H1 (cell line): Measurements from ENCODE around the gene ADGRB3. TPM values are rescaled to one million over a fixed set of nuclear protein-coding genes. Genes with fewer than 3 reads are reported as not detected.

ENCODE experiments used
- CTCF ChIA-PET: fragments of 300-600 bp; sonication (Branson Sonifier 250); formaldehyde crosslinking; loops from one replicate; lab custom pipeline; 2021; ENCODE audit not compliant: partially characterized antibody; lab: Charles Lee
- POLR2A ChIA-PET: fragments of 300-600 bp; sonication (Branson Sonifier 250); formaldehyde crosslinking; loops from one replicate; lab custom pipeline; 2021; ENCODE audit warnings: inconsistent platforms; ENCODE audit not compliant: partially characterized antibody; lab: Charles Lee
- DNase-seq, 2 experiments: peaks; one replicate each; pipeline versions ENCODE4 v3.0.0 to v3.0.0-alpha.2; 2010 to 2022; ENCODE audit warnings: low spot score in 2 of 2, low read depth in 1 of 2, mixed read lengths in 1 of 2
- FAIRE-seq: peaks from 2 replicates; lab custom pipeline; 2011; peaks lifted over from hg19 to GRCh38; lab: Jason Lieb, UNC
- H2AFZ ChIP-seq: 2 replicates; pipeline ENCODE4 v1.8.1; 2012; ENCODE audit warnings: low read length, inconsistent platforms
- H2AK5ac ChIP-seq: 2 replicates; pipeline ENCODE4 v1.6.1; 2013; ENCODE audit warnings: low read depth, low read length
- H2BK120ac ChIP-seq: replicated peaks from 2 replicates; pipeline ENCODE3; 2013; ENCODE audit warnings: low read depth, low read length, inconsistent platforms
- H2BK12ac ChIP-seq: 2 replicates; pipeline ENCODE4 v1.6.1; 2013; ENCODE audit warnings: low read depth, low read length
- H2BK15ac ChIP-seq: 2 replicates; pipeline ENCODE4 v1.6.1; 2013; ENCODE audit warnings: low read length
- H2BK20ac ChIP-seq: 2 replicates; pipeline ENCODE4 v1.6.1; 2013; ENCODE audit warnings: low read length
- H2BK5ac ChIP-seq: 2 replicates; pipeline ENCODE4 v1.6.1; 2013; ENCODE audit warnings: low read depth, low read length
- H3K14ac ChIP-seq: 2 replicates; pipeline ENCODE4 v1.6.1; 2013; ENCODE audit warnings: inconsistent platforms; ENCODE audit not compliant: insufficient read length
- H3K18ac ChIP-seq: 2 replicates; pipeline ENCODE4 v1.6.1; 2013; ENCODE audit warnings: low read length; ENCODE audit errors: extremely low read depth
- H3K23ac ChIP-seq: 2 replicates; pipeline ENCODE4 v1.6.1; 2013; ENCODE audit warnings: inconsistent platforms; ENCODE audit not compliant: insufficient read length
- H3K23me2 ChIP-seq: 2 replicates; pipeline ENCODE4 v1.6.1; 2013; ENCODE audit warnings: low read depth, low read length
- H3K27ac ChIP-seq: 2 replicates; pipeline ENCODE4 v1.6.1; 2011; ENCODE audit warnings: low read depth, low read length, inconsistent platforms
- H3K27me3 ChIP-seq, 4 experiments: replicated peaks in 1 of 4; 1 replicate in 1 of 4; 2 replicates in 3 of 4; pipeline versions ENCODE4 v1.6.1 to v1.8.1; 2011 to 2013; ENCODE audit warnings: low read length in 3 of 4, mild to moderate bottlenecking in 3 of 4, inconsistent platforms in 2 of 4, mixed read lengths in 2 of 4, moderate library complexity in 1 of 4; ENCODE audit not compliant: control insufficient read depth in 3 of 4, insufficient read depth in 3 of 4; ENCODE audit errors: extremely low read depth in 1 of 4
- H3K36me3 ChIP-seq, 4 experiments: 2 replicates each; pipeline versions ENCODE4 v1.6.1 to v1.8.1; 2011 to 2013; ENCODE audit warnings: mild to moderate bottlenecking in 4 of 4, low read length in 3 of 4, moderate library complexity in 2 of 4, control low read depth in 1 of 4, inconsistent platforms in 1 of 4; ENCODE audit not compliant: insufficient read depth in 4 of 4, control insufficient read depth in 2 of 4
- H3K4ac ChIP-seq: replicated peaks from 2 replicates; pipeline ENCODE3; 2013; ENCODE audit warnings: low read length, low read depth, mixed read lengths, inconsistent platforms; ENCODE audit not compliant: insufficient read length
- H3K4me1 ChIP-seq, 4 experiments: replicated peaks in 1 of 4; 1 replicate in 1 of 4; 2 replicates in 3 of 4; pipeline versions ENCODE4 v1.6.1 to v1.8.1; 2011 to 2013; ENCODE audit warnings: low read length in 3 of 4, inconsistent platforms in 2 of 4, mixed read lengths in 1 of 4; ENCODE audit not compliant: insufficient read depth in 4 of 4, control insufficient read depth in 3 of 4
- H3K4me2 ChIP-seq, 2 experiments: 2 replicates each; pipeline versions ENCODE4 v1.6.1 to v1.8.1; 2011 to 2013; ENCODE audit warnings: low read depth in 2 of 2, low read length in 2 of 2, control low read depth in 1 of 2, inconsistent platforms in 1 of 2, mild to moderate bottlenecking in 1 of 2; ENCODE audit not compliant: insufficient read depth in 1 of 2
- H3K4me3 ChIP-seq, 4 experiments: fragments of 200-600, 300-600 bp in 1 of 4; sonication (generic), shearing (Covaris generic), sonication (Bioruptor Twin) in 1 of 4; 2 replicates each; pipeline versions ENCODE4 v1.5.1 to v1.8.1; 2011 to 2016; ENCODE audit warnings: low read length in 4 of 4, low read depth in 3 of 4, control low read depth in 2 of 4, inconsistent platforms in 2 of 4, mild to moderate bottlenecking in 2 of 4, mixed read lengths in 1 of 4, moderate library complexity in 1 of 4; ENCODE audit not compliant: insufficient read depth in 2 of 4; ENCODE audit errors: extremely low read depth in 1 of 4
- H3K56ac ChIP-seq: replicated peaks from 2 replicates; pipeline ENCODE3; 2013; ENCODE audit warnings: low read depth, mild to moderate bottlenecking, mixed read lengths, low read length, inconsistent platforms; ENCODE audit not compliant: insufficient read length
- H3K79me1 ChIP-seq: 2 replicates; pipeline ENCODE4 v1.6.1; 2013; ENCODE audit warnings: low read depth, low read length, control low read depth
- H3K79me2 ChIP-seq, 2 experiments: 2 replicates each; pipeline versions ENCODE4 v1.6.1 to v1.8.1; 2012 to 2013; ENCODE audit warnings: low read length in 2 of 2, mild to moderate bottlenecking in 2 of 2, inconsistent platforms in 1 of 2; ENCODE audit not compliant: insufficient read depth in 2 of 2, control insufficient read depth in 1 of 2
- H3K9ac ChIP-seq, 4 experiments: replicated peaks in 1 of 4; 1 replicate in 1 of 4; 2 replicates in 3 of 4; pipeline versions ENCODE4 v1.6.1 to v1.8.1; 2011 to 2013; ENCODE audit warnings: low read depth in 3 of 4, low read length in 3 of 4, control low read depth in 2 of 4, mild to moderate bottlenecking in 2 of 4, moderate library complexity in 2 of 4, inconsistent platforms in 1 of 4; ENCODE audit errors: extremely low read depth in 1 of 4
- H3K9me3 ChIP-seq, 2 experiments: 2 replicates each; pipeline versions ENCODE4 v1.6.1 to v1.8.1; 2012 to 2013; ENCODE audit warnings: mild to moderate bottlenecking in 2 of 2, moderate library complexity in 2 of 2, control low read depth in 1 of 2, inconsistent platforms in 1 of 2, low read depth in 1 of 2, low read length in 1 of 2, mixed read lengths in 1 of 2; ENCODE audit not compliant: insufficient read depth in 2 of 2
- H4K20me1 ChIP-seq, 2 experiments: replicated peaks in 1 of 2; 2 replicates each; pipeline versions ENCODE3 to v1.8.1; 2011 to 2013; ENCODE audit warnings: inconsistent platforms in 2 of 2, low read length in 2 of 2, mild to moderate bottlenecking in 1 of 2; ENCODE audit not compliant: insufficient read depth in 2 of 2, control insufficient read depth in 1 of 2
- H4K5ac ChIP-seq: 2 replicates; pipeline ENCODE4 v1.6.1; 2013; ENCODE audit warnings: low read length, low read depth, mixed read lengths, inconsistent platforms; ENCODE audit not compliant: insufficient read length
- H4K8ac ChIP-seq: 2 replicates; pipeline ENCODE4 v1.8.0; 2013; ENCODE audit warnings: mild to moderate bottlenecking, moderate library complexity, low read length, inconsistent platforms; ENCODE audit not compliant: insufficient read depth; ENCODE audit errors: extremely low read depth
- H4K91ac ChIP-seq: replicated peaks from 2 replicates; pipeline ENCODE3; 2013; ENCODE audit warnings: low read length, mixed read lengths, inconsistent platforms; ENCODE audit not compliant: insufficient read length
- BACH1 ChIP-seq: IDR thresholded peaks from 2 replicates; pipeline ENCODE4 v1.6.1; 2012; ENCODE audit warnings: low read length, improper control_type of control experiment
- CEBPB ChIP-seq: IDR thresholded peaks from 2 replicates; pipeline ENCODE4 v1.6.1; 2012; ENCODE audit warnings: low read depth, low read length
- RXRA ChIP-seq: IDR thresholded peaks from 2 replicates; pipeline ENCODE4 v1.6.1; 2011; ENCODE audit warnings: low read depth, mild to moderate bottlenecking, low read length, moderate library complexity; ENCODE audit not compliant: insufficient read depth
- SIN3A ChIP-seq, 2 experiments: IDR thresholded peaks in 1 of 2; conservative IDR thresholded peaks in 1 of 2; 2 replicates each; pipeline ENCODE4 v1.6.1; 2011 to 2012; ENCODE audit warnings: low read length in 2 of 2, improper control_type of control experiment in 1 of 2, low read depth in 1 of 2, mild to moderate bottlenecking in 1 of 2
- SIX5 ChIP-seq: IDR thresholded peaks from 2 replicates; pipeline ENCODE4 v1.6.1; 2011; ENCODE audit warnings: mild to moderate bottlenecking, low read depth, low read length
- SP2 ChIP-seq: IDR thresholded peaks from 2 replicates; pipeline ENCODE4 v1.6.1; 2012; ENCODE audit warnings: mild to moderate bottlenecking, low read length, inconsistent platforms
- TAF1 ChIP-seq: IDR thresholded peaks from 2 replicates; pipeline ENCODE4 v1.6.1; 2011; ENCODE audit warnings: mild to moderate bottlenecking, low read depth, low read length
- TCF12 ChIP-seq: IDR thresholded peaks from 2 replicates; pipeline ENCODE4 v1.6.1; 2011; ENCODE audit warnings: low read depth, mild to moderate bottlenecking, low read length
- YY1 ChIP-seq: IDR thresholded peaks from 2 replicates; pipeline ENCODE4 v1.6.1; 2011; ENCODE audit warnings: low read depth, mild to moderate bottlenecking, low read length
- ZNF274 ChIP-seq: IDR thresholded peaks from 2 replicates; pipeline ENCODE4 v1.7.0; 2012; ENCODE audit warnings: low read length, borderline replicate concordance; ENCODE audit errors: extremely low read depth
- polyA plus RNA-seq, 7 experiments: library from polyadenylated mRNA; depleted of rRNA in 3 of 7; stranded (reverse) in 5 of 7; unstranded in 2 of 7; fragments of >200 nt in 5 of 7; fragments of 200-250 nt in 2 of 7; gene quantifications; 1 replicate in 5 of 7; 2 replicates in 1 of 7; 4 replicates in 1 of 7; pipeline versions ENCODE4 v1.2.1 to v1.2.3, GENCODE V29; 2011 to 2013; ENCODE audit warnings: missing spikeins in 2 of 7, mixed read lengths in 2 of 7
- total RNA-seq: library from RNA; stranded (reverse); fragmentation: NEBNext Ultra II Directional; extraction: Animal tissue kit (Norgen Biotek cat#: 25700); gene quantifications from 2 replicates; pipeline ENCODE4 v1.2.1, GENCODE V29; 2021
- TF ChIP-seq, protein P1 (sequence below): IDR thresholded peaks from 2 replicates; pipeline ENCODE4 v1.6.1; 2011; ENCODE audit warnings: low read depth, mild to moderate bottlenecking, low read length; ENCODE audit not compliant: insufficient read depth
- TF ChIP-seq, protein P2 (sequence below): IDR thresholded peaks from 2 replicates; pipeline ENCODE4 v1.6.1; 2012; ENCODE audit warnings: inconsistent platforms
- TF ChIP-seq, protein P3 (sequence below): IDR thresholded peaks from 2 replicates; pipeline ENCODE4 v1.6.1; 2012; ENCODE audit warnings: inconsistent platforms

ADGRB3 gene
- total and polyA plus RNA-seq, 2 of the 8 experiments (the other 6 are each of a cell fraction or from before 2014, with no cell fraction given), result 0.35 to 1.2 TPM

DNA sequence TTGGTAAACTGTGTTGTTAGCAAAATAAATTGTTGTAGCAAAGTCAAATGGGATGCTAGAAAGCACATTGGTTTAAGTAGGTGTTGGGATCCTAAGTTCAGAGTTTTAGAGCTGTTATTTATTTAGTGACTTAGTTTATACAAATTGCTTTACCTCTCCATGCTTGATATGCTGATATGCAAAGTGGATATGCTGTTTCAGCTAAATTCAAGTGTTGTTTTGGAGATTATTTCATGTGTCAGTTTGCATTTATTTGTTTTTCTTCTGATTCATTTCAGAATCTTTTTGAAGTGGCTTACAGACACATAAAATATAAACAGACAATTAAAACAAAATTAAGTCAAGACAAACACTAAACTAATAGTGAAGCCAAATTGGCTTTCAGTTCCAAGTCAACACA, 203.5 kb downstream of the ADGRB3 start (continued):
- TF ChIP-seq SP2 (no peak), CEBPB (no peak)

DNA sequence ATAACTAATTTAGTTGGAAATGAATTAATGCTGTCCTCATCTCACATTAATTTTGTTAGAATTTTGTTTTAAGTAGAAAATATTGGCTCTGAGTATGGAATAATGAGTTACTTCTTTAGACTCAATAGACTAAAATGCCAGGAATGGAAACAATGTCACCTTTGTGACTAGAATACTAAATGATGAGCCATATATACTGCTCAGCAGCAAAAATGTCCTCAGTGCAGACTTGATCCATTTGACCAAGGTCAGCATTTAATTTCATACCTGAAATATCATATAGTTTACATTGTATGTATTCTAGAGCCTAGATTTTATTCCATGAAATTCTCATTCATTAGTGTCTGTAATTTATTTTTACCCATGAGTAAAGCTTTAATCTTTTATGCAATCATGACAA, 217.7 kb downstream of the ADGRB3 start:
- ChIA-PET CTCF (interaction anchor here (1.4 kb wide), 1 partner anchor 12 kb away, joined by 3 read pairs; no protein-coding TSS in a partner anchor), POLR2A (no interaction called here)
- H3K79me2 ChIP-seq, result no peaks in the 10 kb centered on the region
- H4K5ac ChIP-seq, result no peak overlapping the region
- no peaks in the 10 kb centered on the region for H3K79me1 ChIP-seq
- H4K8ac ChIP-seq, result no peak overlapping the region
- H3K23me2 ChIP-seq, result no peaks in the 10 kb centered on the region
- no peak overlapping the region for H3K4me2 ChIP-seq
- H4K91ac ChIP-seq, result no peak overlapping the region
- peaks cover 2 to 8% of the 10 kb centered on the region in 2 experiments; a peak in 2 of 4 replicates for H3K9me3 ChIP-seq
- no peak overlapping the region for H3K4ac ChIP-seq
- no peaks in the 10 kb centered on the region for H3K36me3 ChIP-seq
- no peaks in the 10 kb centered on the region for H3K27me3 ChIP-seq
- H2BK20ac ChIP-seq, result no peak overlapping the region
- no peak overlapping the region for H2BK12ac ChIP-seq
- no peak overlapping the region for H3K4me3 ChIP-seq
- no peak overlapping the region for H2BK15ac ChIP-seq
- H3K4me1 ChIP-seq, result no peaks in the 10 kb centered on the region
- H2BK120ac ChIP-seq, result no peak overlapping the region
- H4K20me1 ChIP-seq, result no peaks in the 10 kb centered on the region
- no peak overlapping the region for H3K18ac ChIP-seq
- no peak overlapping the region for H3K9ac ChIP-seq
- H2AFZ ChIP-seq, result no peak overlapping the region
- H3K14ac ChIP-seq, result no peak overlapping the region
- H2BK5ac ChIP-seq, result no peak overlapping the region
- no peak for DNase-seq
- H3K27ac ChIP-seq, result no peak overlapping the region
- H3K56ac ChIP-seq, result no peak overlapping the region
- no peak for FAIRE-seq
- H2AK5ac ChIP-seq, result no peak overlapping the region
- H3K23ac ChIP-seq, result no peak overlapping the region
- TF ChIP-seq ZNF274 (no peak), RXRA (no peak), TCF12 (no peak), SIN3A (conservative IDR thresholded peaks at IDR 0.05 in 1 of 2, IDR thresholded peaks at IDR 0.05 in 1 of 2; ENCODE audit: low read depth in 1 of 2, low read length in 2 of 2) (no peak), YY1 (no peak), BACH1 (no peak), SIX5 (no peak), TAF1 (no peak)
- TF ChIP-seq, protein P1, sequence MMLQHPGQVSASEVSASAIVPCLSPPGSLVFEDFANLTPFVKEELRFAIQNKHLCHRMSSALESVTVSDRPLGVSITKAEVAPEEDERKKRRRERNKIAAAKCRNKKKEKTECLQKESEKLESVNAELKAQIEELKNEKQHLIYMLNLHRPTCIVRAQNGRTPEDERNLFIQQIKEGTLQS, result no peak
- TF ChIP-seq, protein P2, sequence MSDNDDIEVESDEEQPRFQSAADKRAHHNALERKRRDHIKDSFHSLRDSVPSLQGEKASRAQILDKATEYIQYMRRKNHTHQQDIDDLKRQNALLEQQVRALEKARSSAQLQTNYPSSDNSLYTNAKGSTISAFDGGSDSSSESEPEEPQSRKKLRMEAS, result no peak
- TF ChIP-seq, protein P3, sequence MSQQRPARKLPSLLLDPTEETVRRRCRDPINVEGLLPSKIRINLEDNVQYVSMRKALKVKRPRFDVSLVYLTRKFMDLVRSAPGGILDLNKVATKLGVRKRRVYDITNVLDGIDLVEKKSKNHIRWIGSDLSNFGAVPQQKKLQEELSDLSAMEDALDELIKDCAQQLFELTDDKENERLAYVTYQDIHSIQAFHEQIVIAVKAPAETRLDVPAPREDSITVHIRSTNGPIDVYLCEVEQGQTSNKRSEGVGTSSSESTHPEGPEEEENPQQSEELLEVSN, result no peak
